Activated CD4-positive, alpha-beta T cell treated with anti-CD3 and anti-CD28 coated beads for 36 hours (primary cell): Measurements from ENCODE around the gene KRT4. TPM values are rescaled to one million over a fixed set of nuclear protein-coding genes. Genes with fewer than 3 reads are reported as not detected.

Experiments used
- ATAC-seq: fragments of 200-7000 bp; cut with Tn5 transposase; one replicate; pipeline ENCODE4 v1.10.0; 2021; ENCODE audit warnings: mild to moderate bottlenecking, moderate library complexity
- CTCF ChIA-PET: fragments of 350-600 bp; sonication (Branson Sonifier 250); formaldehyde crosslinking; loops from one replicate; lab custom pipeline; 2021; ENCODE audit warnings: antibody characterized with exemption; lab: Charles Lee
- POLR2A ChIA-PET: fragments of 350-600 bp; sonication (Branson Sonifier 250); formaldehyde crosslinking; loops from one replicate; lab custom pipeline; 2021; ENCODE audit warnings: antibody characterized with exemption, inconsistent platforms; lab: Charles Lee
- DNase-seq: peaks from one replicate; pipeline ENCODE4 v3.0.0-alpha.2; 2020
- H3K27ac Mint-ChIP-seq: one replicate; pipeline ENCODE4 v1.8.0; 2021; ENCODE audit warnings: mixed read lengths
- H3K27me3 Mint-ChIP-seq: one replicate; pipeline ENCODE4 v1.8.0; 2021; ENCODE audit warnings: mixed read lengths
- H3K36me3 Mint-ChIP-seq: one replicate; pipeline ENCODE4 v1.8.0; 2021; ENCODE audit warnings: low read depth, mixed read lengths
- H3K4me1 Mint-ChIP-seq: one replicate; pipeline ENCODE4 v1.8.0; 2021; ENCODE audit warnings: mixed read lengths
- H3K4me3 Mint-ChIP-seq: one replicate; pipeline ENCODE4 v1.8.0; 2021; ENCODE audit warnings: mild to moderate bottlenecking, moderate library complexity, mixed read lengths
- H3K9me3 Mint-ChIP-seq: one replicate; pipeline ENCODE4 v1.8.0; 2021; ENCODE audit warnings: low read depth, mixed read lengths
- intact Hi-C, 2 experiments: fragments of 100-400 bp; cut with DNase I in 1 of 2; cut with micrococcal nuclease in 1 of 2; formaldehyde crosslinking; loops; one replicate each; pipeline versions ENCODE4 v1.14.2 to v1.15.1; 2022 to 2024; cut with DNase I, micrococcal nuclease
- total RNA-seq, 2 experiments: library from RNA; stranded (reverse); gene quantifications; one replicate each; pipeline ENCODE4 v1.2.3, GENCODE V29; 2021

The KRT4 gene
- total RNA-seq, 2 experiments from 2014 or later: not detected

- Mint-ChIP-seq H3K27me3 (no peaks in the 10 kb centered on the region), H3K27ac (no peak overlapping the region), H3K4me3 (no peak overlapping the region), H3K36me3 (no peaks in the 10 kb centered on the region), H3K4me1 (no peaks in the 10 kb centered on the region), H3K9me3 (no peaks in the 10 kb centered on the region)
- CTCF ChIA-PET: no interaction called here
- ATAC-seq (no peak), DNase-seq (no peak)
- POLR2A ChIA-PET: no interaction called here
- intact Hi-C loops: no loop called here
Observed at GRCh38 chr12:52812073-52812400, 1.9 kb downstream of the KRT4 start.

GRCh38 chr12:52811191-52812072, 2.5 kb downstream of the KRT4 start:
- H3K4me3 Mint-ChIP-seq: no peak overlapping the region
- no peak overlapping the region for H3K27ac Mint-ChIP-seq
- H3K27me3 Mint-ChIP-seq: no peaks in the 10 kb centered on the region
- no peaks in the 10 kb centered on the region for H3K36me3 Mint-ChIP-seq
- POLR2A ChIA-PET: no interaction called here
- H3K9me3 Mint-ChIP-seq: no peaks in the 10 kb centered on the region
- ATAC-seq: no peak
- no peaks in the 10 kb centered on the region for H3K4me1 Mint-ChIP-seq
- CTCF ChIA-PET: no interaction called here
- DNase-seq: no peak
- intact Hi-C loops: no loop called here

GRCh38 chr12:52810554-52810953, 3.4 kb downstream of the KRT4 start:
- no peaks in the 10 kb centered on the region for H3K4me1 Mint-ChIP-seq
- DNase-seq (no peak), ATAC-seq (no peak)
- CTCF ChIA-PET: no interaction called here
- H3K27ac Mint-ChIP-seq: no peak overlapping the region
- no peaks in the 10 kb centered on the region for H3K9me3 Mint-ChIP-seq
- POLR2A ChIA-PET: no interaction called here
- no peak overlapping the region for H3K4me3 Mint-ChIP-seq
- no peaks in the 10 kb centered on the region for H3K27me3 Mint-ChIP-seq
- H3K36me3 Mint-ChIP-seq: no peaks in the 10 kb centered on the region
- intact Hi-C loops: no loop called here

GRCh38 chr12:52809166-52809565, 4.8 kb downstream of the KRT4 start:
- ChIA-PET CTCF (no interaction called here), POLR2A (no interaction called here)

GRCh38 chr12:52808573-52809160, 5.2 kb downstream of the KRT4 start:
- Mint-ChIP-seq H3K27ac (no peak overlapping the region), H3K4me1 (no peaks in the 10 kb centered on the region), H3K9me3 (no peaks in the 10 kb centered on the region), H3K4me3 (no peak overlapping the region), H3K36me3 (no peaks in the 10 kb centered on the region), H3K27me3 (no peaks in the 10 kb centered on the region)
- POLR2A ChIA-PET: no interaction called here
- DNase-seq (no peak), ATAC-seq (no peak)
- intact Hi-C loops: no loop called here
- CTCF ChIA-PET: interaction anchor here (0.8 kb wide), 1 partner anchor 62 kb away, joined by 5 read pairs; no protein-coding TSS in a partner anchor

More at GRCh38 chr12:52809166-52809565, 4.8 kb downstream of the KRT4 start:
- Mint-ChIP-seq H3K9me3 (no peaks in the 10 kb centered on the region), H3K4me1 (no peaks in the 10 kb centered on the region), H3K27me3 (no peaks in the 10 kb centered on the region), H3K36me3 (no peaks in the 10 kb centered on the region), H3K4me3 (no peak overlapping the region), H3K27ac (no peak overlapping the region)
- intact Hi-C loops: no loop called here
- ATAC-seq (no peak), DNase-seq (no peak)

- Mint-ChIP-seq H3K27me3 (no peaks in the 10 kb centered on the region), H3K4me1 (no peaks in the 10 kb centered on the region), H3K9me3 (no peaks in the 10 kb centered on the region), H3K27ac (no peak overlapping the region), H3K36me3 (no peaks in the 10 kb centered on the region), H3K4me3 (no peak overlapping the region)
- DNase-seq (no peak), ATAC-seq (no peak)
- CTCF ChIA-PET: interaction anchor here (0.7 to 1.0 kb wide), 3 partner anchors 63 to 173 kb away, joined by 3 to 5 read pairs (median 5); no protein-coding TSS in a partner anchor
- POLR2A ChIA-PET: interaction anchor here (0.7 kb wide), 1 partner anchor 29 kb away, joined by 4 read pairs; no protein-coding TSS in a partner anchor
- intact Hi-C loops: no loop called here
Observed at GRCh38 chr12:52807544-52808470, 6.1 kb downstream of the KRT4 start.

- POLR2A ChIA-PET: interaction anchor here (0.7 kb wide), 1 partner anchor 29 kb away, joined by 4 read pairs; no protein-coding TSS in a partner anchor
Observed at GRCh38 chr12:52806821-52807543, 6.9 kb downstream of the KRT4 start.

GRCh38 chr12:52806169-52806811, 7.6 kb downstream of the KRT4 start:
- ATAC-seq (no peak), DNase-seq (no peak)
- Mint-ChIP-seq H3K27me3 (no peaks in the 10 kb centered on the region), H3K9me3 (no peaks in the 10 kb centered on the region), H3K27ac (no peak overlapping the region), H3K36me3 (no peaks in the 10 kb centered on the region), H3K4me3 (no peak overlapping the region), H3K4me1 (no peaks in the 10 kb centered on the region)
- CTCF ChIA-PET: no interaction called here
- intact Hi-C loops: no loop called here
- POLR2A ChIA-PET: no interaction called here

More at GRCh38 chr12:52806821-52807543, 6.9 kb downstream of the KRT4 start:
- ATAC-seq (no peak), DNase-seq (no peak)
- CTCF ChIA-PET: interaction anchor here (0.7 to 1.0 kb wide), 2 partner anchors 73 to 174 kb away, joined by 3 to 5 read pairs; no protein-coding TSS in a partner anchor
- Mint-ChIP-seq H3K4me1 (no peaks in the 10 kb centered on the region), H3K27ac (no peak overlapping the region), H3K36me3 (no peaks in the 10 kb centered on the region), H3K9me3 (no peaks in the 10 kb centered on the region), H3K27me3 (no peaks in the 10 kb centered on the region), H3K4me3 (no peak overlapping the region)
- intact Hi-C loops: no loop called here

- Mint-ChIP-seq H3K36me3 (no peaks in the 10 kb centered on the region), H3K4me1 (no peaks in the 10 kb centered on the region), H3K4me3 (no peak overlapping the region), H3K27me3 (no peaks in the 10 kb centered on the region), H3K27ac (no peak overlapping the region), H3K9me3 (no peaks in the 10 kb centered on the region)
- ChIA-PET CTCF (no interaction called here), POLR2A (no interaction called here)
- intact Hi-C loops: no loop called here
- ATAC-seq: no peak
- no peak for DNase-seq
Observed at GRCh38 chr12:52805739-52806138, 8.2 kb downstream of the KRT4 start.

- no peaks in the 10 kb centered on the region for H3K27me3 Mint-ChIP-seq
- intact Hi-C loops: no loop called here
- POLR2A ChIA-PET: no interaction called here
- H3K4me1 Mint-ChIP-seq: no peaks in the 10 kb centered on the region
- H3K36me3 Mint-ChIP-seq: no peaks in the 10 kb centered on the region
- no peak for DNase-seq
- ATAC-seq: no peak
- CTCF ChIA-PET: interaction anchor here (0.9 kb wide), 1 partner anchor 75 kb away, joined by 3 read pairs; no protein-coding TSS in a partner anchor
- no peak overlapping the region for H3K4me3 Mint-ChIP-seq
- H3K9me3 Mint-ChIP-seq: no peaks in the 10 kb centered on the region
- no peak overlapping the region for H3K27ac Mint-ChIP-seq
Observed at GRCh38 chr12:52805000-52805399, 8.9 kb downstream of the KRT4 start.
